Stimulated activated CD8-positive, alpha-beta memory T cell treated with anti-CD3 and anti-CD28 coated beads, Interleukin-4, amount 100 ng/mL, for 24 hours (primary cell): ENCODE measurements around the gene TRMT112.
A peak's percentile ranks its signal among the peaks of the same experiment; 100 is the strongest.

ENCODE experiments used
- DNase-seq: peaks from one replicate; pipeline ENCODE4 v3.0.0-alpha.2; 2020; ENCODE audit warnings: low read depth

Gene TRMT112

DNA sequence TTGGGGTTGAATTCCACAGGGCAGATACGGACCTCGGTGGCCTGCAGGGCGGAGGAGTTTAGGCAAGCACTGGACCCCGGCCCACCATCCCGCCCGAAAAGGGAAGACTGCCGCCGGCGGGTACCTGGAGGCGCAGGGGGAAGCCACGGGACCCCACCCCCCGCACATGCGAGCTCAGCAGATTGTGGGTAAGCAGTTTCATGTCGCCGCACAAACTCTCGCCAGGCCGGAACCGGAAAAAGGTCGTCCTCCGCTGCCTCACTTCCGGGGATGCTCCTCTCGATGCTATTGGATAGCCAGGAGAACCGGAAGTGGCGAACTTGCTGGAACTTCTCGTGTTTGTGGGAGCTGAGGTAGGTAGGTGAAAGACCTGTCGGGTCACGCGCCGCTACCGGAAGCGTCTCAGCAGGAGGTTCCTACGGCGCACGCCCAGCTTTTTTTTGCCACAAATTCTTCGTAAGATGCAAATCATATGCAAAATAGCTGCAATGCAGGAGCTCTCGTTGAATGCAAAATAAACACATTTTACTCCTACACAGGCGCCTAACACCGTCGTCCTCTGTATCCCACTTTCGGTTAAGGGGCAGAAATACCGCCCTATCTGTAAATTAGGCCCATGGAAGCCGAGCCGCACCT lies at the start of gene TRMT112:
TSS of gene TRMT112 (minus strand) at position 235 of the 636 bp plus-strand sequence. CDS start at position 202, 33 bp downstream.
- peak; percentile 91 for DNase-seq

DNA sequence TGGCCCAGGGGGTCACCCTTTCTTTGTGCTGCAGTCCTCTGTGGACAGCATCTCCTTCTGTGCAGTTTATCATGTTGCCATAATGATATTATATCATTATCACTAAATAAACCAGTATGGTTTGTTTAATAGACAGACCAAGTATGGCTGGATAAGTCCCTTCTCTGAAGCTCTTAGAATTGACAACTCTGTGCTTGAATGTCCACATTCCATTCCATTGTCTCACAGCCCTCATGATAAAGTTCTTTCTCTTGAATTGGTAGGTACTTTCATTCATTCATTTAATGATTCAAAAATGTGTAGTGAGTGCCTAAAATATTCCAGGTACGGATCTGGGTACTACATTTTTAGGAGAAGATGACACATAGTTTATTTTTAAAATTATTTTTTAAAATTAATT lies 49.4 kb upstream of the TRMT112 start:
- no peak for DNase-seq

DNA sequence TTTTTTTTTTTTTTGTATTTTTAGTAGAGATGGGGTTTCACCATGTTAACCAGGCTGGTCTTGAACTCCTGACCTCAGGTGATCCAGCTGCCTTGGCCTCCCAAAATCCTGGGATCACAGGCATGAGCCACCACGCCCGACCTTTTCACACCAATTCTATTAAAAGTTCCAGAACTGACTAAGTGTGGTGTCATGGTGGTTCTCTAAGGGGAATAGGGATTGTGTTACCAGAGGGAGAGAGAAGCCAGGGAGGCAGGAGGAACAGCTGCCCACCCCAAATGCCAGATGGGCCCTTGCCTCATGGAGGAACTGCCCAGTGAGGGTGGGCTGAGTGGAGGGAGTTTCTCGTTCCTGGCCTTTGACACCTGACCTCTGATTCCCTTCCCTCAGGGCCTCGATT lies 47.6 kb upstream of the TRMT112 start:
- no peak for DNase-seq

DNA sequence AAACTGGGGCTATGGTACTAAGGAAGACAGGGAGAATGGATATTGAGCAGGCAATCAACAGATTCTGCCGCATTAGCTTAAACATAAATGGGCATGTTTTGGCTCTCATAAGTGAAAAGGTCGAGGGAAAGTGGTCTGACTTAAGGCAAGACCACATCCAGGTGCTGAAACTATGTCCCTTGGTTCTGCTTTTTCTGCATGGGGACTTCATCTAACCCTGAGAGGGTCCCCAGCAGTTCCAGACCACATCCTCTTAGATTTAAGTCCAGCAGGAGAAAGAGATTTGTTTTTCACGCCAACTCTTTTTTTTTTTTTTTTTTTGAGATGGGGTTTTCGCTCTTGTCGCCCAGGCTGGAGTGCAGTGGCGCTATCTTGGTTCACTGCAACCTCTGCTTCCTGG lies 47.1 kb upstream of the TRMT112 start:
- no peak for DNase-seq

DNA sequence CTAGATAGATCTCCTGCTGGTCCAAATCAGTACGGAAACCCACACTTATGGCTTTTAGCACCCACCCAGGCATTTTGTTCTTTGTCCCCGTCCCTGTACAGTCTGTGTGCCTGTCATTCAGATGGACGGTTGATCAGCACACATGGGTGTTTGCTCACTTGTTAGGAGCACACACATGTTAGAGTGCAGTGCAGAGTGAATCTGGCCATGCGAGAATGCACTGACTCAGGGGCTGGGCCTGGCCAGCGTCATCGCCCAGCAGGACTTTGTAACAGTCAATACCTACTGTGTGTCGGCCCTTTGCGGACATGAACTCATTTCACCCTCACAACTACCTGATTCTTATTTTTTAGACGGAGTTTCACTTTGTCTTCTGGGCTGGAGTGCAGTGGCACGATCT lies 45.0 kb upstream of the TRMT112 start:
- no peak for DNase-seq

DNA sequence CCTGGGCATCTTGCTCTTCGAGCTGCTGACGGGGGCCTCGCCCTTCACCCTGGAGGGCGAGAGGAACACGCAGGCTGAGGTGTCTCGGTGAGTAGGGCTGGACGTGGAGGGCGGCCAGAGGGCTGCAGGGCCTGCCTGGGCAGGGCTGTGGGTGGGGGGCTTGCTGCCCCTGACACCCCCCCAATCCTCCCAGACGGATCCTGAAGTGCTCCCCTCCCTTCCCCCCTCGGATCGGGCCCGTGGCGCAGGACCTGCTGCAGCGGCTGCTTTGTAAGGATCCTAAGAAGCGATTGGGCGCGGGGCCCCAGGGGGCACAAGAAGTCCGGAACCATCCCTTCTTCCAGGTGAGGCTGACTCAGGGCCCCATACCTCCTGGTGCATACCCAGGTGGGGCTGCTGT lies 44.3 kb upstream of the TRMT112 start:
- no peak for DNase-seq

DNA sequence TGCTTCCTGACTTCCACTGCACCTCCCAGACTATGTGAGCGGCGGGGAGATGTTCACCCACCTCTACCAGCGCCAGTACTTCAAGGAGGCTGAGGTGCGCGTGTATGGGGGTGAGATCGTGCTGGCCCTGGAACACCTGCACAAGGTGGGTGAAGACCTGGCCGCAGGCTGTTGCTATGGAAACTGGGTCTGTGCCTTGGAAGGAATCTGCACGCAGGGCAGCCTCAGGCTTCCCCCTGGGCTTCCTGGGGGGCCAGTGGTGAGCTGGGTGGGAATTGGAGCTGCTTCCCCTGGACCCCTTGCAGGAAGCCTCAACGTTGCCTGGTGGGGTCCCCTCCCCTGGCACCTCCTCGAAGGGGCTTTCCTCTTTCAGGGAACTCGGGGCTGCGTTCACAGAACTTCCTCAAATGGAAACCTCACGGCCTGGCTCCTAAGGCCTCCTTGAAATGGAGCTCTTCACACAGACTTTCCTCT lies 43.1 kb upstream of the TRMT112 start:
- no peak for DNase-seq

DNA sequence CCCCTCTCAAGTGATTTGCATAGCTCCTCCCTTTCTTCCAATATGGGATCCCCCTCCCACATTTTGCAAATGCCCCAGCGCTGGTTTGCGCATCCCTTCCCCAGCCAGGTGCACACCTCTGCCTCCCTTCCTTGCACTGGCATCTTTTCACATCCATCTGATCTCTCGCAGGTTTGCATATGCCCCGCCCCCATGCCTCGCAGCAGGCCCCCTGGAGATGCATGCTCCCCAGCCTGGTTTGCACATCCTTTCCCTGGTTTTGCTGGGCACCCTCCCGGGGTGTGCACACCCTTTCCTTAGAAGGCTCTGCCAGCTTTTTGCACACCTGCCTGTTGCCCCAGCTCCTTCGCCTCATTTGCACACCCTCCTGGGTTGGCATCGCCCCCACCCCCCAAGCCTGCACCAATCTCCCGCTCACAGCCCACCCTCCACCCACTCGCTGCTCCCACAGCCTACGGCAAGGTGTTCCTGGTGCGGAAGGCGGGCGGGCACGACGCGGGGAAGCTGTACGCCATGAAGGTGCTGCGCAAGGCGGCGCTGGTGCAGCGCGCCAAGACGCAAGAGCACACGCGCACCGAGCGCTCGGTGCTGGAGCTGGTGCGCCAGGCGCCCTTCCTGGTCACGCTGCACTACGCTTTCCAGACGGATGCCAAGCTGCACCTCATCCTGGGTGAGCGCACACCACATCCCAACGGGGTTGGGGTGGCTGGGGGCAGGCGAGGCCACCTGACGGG lies 42.5 kb upstream of the TRMT112 start:
- DNase-seq: no peak

DNA sequence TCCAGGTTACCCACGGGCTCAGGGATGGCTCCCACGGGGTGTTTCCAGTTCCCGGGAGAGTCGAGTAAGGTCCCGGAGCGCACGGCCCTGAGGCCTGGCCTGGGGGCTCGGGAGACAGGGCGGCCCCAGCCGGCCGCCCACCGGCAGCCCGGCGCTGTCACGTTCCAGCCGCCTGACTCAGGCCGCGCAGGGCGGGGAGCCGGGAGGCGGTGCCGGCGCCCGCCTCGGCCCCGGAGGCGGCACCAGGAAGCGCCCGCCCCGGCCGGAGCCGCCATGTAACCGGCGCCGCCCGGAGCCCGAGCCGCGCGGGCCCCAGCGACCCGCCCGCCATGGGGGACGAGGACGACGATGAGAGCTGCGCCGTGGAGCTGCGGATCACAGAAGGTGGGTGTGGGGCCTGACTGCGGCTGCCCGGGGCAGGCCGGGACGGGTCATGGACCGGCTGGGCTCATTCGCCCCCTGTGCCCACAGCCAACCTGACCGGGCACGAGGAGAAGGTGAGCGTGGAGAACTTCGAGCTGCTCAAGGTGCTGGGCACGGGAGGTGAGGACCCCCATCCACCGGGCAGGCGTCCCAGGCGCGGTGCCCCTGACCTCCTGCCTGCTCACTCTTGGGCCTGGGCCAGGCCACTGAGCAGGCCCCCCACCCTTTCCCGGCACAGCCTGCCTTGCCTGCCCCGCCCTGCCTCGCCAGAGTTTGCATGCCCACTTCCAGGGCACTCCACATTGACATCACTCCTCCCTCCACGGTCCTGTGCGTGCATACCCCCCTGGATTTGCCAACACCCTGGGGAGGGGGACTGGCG lies 41.8 kb upstream of the TRMT112 start, which contains the start of gene RPS6KA4:
TSS of gene RPS6KA4 (plus strand) at position 256 of the 805 bp plus-strand sequence. CDS start at position 330, 74 bp downstream.
- no peak for DNase-seq

DNA sequence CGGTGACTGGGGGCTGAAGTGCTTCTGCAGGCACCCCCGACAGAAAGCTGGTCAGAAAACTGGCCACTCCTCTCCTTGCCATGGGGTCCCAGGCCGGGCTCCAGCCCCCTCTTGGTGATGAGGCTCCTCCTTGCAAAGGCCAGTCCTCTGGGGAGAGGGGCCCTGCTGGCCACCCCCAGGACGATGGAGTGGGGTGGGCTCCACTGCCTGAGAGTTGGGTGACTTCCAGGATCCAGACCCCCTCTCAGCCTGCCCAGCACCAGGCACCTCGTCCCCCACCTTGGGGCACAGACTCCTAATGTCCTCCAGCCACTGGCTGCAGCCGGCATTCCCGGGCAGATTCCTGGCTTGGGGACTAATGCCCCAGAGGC lies 41.2 kb upstream of the TRMT112 start:
- DNase-seq: no peak

DNA sequence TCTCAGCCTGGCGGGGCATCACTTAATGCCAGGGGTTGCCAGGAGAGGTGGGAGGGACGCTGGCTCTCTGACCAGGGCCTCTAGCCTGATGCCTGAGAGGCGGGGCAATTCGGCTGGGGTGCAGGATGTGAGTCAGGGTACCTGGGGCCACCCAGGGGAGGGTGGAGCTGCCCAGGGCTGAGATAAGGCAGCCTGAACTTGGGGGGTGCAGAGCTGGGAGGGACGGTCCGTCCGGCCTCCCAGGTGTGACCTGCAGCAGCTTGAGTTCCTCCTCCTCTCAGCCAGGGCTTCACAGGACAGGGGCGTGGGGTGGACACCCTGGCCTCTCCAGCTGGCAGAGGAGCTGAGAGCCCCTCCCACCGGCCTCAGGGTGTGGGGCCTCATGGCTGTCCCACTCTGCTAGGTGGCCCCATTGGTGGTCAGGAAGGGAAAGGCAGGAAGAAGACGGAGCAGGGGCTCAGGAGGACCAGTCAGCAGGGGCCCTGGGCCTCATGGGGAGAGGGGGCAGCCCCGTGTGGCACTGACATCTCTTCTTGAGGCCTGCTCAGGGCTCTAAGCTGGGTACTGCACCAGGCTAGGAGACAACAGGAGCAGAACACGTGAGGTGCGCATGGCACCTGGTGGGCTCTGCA lies 40.7 kb upstream of the TRMT112 start:
- DNase-seq: peak; percentile 52

DNA sequence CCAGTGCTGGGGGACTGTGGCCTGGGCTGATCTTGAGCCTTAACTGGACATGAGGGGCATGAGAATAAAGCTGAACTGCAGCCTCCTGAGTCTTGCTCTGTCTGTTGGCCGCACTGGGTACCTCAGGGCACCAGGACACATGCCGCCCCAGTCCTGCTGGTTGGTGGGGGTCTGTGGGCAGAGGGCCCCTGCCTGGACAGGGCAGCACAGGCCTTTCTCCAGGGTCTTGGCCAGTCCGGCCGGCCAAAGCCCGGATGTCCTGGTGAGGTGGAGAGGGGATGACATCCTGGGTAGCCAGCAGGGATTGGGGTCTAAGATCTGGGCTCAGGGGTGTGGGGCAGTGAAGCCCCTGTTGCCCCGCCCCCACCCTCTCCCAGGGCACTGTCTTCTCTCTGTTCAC lies 40.1 kb upstream of the TRMT112 start:
- no peak for DNase-seq

DNA sequence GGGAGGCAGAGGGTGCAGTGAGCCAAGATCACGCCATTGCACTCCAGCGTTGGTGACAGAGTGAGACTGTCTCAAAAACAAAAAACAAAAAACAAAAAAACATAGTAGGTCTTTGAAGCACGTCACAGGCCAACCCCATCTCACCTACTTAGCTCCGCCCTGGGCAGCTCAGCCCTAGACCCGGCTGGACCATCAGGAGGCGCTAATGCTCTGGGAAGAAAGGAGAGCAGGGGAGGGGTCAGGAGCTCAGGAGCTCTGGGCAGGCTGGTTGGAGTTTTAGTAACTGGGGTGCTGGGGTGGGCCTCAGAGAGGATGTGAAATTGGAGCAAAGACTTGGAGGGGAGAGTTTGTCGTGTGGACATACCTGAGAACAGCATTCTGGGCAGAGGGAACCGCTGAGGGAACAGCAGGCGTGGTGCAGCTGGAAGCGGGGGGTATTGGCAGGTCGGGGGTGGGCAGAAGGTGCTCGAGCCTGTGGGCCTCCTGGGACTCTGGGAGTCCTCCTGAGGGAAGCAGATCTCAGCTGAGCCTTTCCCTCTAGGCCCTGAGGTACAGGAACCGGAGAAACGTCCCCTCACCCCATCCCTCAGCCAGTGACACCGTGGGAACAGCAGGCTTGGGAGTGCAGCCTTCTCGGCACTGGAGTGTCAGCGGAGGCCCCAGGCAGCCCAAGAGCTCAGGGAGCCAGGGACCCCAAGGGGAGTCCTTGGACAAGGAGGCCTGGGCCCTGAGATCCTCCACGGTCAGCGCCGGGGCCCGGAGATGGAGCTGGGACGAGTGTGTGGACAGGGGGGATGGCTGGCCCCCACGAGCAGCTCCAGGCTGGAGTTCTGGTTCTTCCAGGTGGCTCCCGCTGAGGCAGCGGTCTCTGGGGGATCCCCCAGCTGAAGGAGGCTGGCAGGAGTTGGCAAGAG lies 39.4 kb upstream of the TRMT112 start:
- DNase-seq: no peak

DNA sequence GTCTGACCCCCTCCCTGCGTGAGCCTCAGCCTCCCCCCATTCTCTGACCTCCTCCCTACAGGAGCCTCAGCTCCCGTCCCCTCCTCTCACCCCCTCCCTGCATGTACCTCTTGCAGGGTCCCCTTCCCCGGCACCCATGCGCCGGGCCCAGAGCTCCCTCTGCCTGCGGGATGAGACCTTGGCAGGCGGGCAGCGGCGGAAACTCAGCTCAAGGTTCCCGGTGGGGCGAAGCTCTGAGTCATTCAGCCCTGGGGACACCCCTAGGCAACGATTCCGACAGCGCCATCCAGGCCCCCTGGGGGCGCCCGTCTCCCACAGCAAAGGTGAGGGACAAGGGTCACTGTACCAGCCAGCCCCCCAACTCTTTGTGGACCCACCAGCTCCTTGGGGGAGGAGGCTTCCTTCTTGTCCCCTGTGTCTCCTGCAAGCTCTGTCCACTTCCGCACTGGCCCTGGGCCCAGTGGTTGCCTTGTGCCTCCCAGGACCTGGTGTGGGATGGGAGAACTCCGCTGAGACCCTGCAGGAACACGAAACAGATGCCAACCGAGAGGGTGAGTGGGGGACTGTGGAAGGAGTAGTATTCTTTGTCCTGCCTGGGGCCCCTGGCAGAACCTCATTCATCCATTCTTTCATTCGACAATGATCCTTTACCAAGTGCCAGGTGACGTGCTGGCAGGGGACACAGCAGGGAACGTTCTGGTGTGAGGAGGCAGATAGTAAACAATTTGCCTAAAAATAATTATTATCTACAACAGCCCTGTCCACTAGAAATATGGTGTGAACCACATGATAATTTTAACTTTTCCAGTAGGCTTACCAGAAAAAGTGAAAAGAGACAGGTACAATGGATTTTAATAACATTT lies 38.0 kb upstream of the TRMT112 start:
- peak; percentile 48 for DNase-seq

DNA sequence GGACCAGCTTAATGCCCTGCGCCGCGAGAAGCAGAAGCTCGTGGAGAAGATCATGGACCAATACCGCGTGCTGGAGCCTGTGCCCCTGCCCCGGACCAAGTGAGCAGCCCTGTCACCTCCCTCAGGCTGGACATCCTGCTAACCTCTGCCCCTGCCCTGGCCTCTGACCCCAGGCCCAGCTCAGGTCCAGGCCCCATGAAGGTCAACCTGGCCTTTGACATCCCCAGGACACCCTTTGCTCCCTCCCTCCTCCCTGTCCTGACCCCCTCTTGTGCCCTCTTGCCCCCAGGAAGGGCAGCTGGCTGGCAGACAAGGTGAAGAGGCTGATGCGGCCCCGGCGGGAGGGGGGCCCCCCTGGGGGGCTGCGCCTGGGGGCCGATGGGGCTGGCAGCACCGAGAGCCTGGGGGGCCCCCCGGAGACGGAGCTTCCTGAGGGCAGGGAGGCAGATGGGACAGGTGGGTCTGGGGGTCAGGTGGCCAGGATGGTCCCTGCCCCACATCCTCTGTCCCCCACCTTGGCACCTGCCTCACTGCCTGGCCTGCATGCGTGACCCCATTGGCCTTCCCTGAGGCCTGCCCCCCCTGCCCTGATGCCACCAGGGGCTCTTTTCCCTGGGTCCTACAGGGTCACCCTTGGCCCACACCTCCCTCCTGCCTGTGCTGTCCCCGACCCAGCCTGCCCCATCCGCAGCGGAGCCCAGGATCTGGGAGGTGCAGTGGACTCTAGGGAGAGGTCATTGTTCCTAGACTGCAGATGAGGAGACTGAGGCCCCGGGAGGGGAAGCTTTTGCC lies 36.6 kb upstream of the TRMT112 start:
- no peak for DNase-seq

DNA sequence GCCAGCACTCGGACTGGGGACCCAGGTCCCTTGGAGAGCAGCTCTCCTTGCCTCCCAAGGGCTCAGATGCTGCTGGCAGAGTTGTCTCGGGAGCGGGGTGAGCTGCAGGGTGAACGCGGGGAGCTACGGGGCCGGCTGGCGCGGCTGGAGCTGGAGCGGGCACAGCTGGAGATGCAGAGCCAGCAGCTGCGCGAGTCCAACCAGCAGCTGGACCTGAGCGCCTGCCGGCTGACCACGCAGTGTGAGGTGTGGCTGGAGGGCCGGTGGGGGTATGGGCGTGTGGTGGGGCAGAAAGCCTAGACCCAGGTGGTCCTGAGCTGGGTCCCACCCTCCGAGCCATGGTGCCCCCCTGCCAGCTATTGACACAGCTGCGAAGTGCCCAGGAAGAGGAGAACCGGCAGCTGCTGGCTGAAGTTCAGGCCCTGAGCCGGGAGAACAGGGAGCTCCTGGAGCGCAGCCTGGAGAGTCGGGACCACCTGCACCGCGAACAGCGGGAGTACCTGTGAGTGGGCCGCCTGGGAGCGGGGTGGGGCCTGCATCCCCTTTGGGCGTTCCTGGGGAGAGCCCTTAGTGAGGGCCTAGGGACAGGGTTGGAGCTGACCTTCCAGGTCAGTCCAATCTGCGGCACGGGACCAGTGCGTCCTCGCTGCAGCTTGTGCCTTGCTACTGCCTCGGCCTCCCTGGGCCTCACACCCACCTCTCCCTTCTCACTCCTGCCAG lies 35.8 kb upstream of the TRMT112 start:
- no peak for DNase-seq

DNA sequence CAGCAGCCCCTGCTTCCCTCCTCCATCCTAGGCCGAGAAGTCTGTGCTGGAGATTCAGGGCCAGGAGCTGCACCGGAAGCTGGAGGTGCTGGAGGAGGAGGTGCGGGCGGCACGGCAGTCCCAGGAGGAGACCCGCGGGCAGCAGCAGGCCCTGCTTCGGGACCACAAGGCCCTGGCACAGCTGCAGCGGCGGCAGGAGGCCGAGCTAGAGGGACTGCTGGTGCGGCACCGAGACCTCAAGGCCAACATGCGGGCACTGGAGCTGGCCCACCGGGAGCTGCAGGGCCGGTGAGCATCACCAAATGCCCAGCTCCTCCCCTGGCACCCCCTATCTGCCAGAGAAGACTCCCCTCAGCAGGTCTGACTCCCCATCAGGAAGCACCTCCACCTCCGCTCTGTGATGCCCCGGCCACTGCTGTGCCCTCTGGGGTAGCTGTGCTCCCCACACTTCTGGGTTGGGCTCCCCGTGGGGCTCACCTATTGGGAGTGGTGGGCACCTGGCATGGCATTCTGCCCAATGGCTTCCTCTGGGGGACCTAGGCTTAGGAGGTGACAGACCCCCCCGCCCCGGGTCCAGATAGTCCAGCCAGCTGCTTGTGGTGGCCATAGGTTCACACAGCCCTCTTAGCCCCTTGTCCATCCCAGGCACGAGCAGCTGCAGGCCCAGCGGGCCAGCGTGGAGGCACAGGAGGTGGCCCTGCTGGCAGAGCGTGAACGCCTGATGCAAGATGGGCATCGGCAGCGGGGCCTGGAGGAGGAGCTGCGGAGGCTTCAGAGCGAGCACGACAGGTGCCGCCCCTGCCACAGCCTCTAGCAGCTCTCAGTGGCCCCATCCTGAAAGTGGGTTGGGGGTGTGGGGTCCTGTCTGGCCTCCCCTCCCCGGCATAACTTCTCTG lies 35.0 kb upstream of the TRMT112 start:
- DNase-seq: no peak
